GM23248 (cell line): ENCODE measurements around the gene MAP2K7. TPM values are rescaled to one million over a fixed set of nuclear protein-coding genes. Genes with fewer than 3 reads are reported as not detected.

ENCODE experiments used
- DNase-seq: peaks from one replicate; pipeline ENCODE4 v3.0.0-alpha.2; 2015
- H2AFZ ChIP-seq: fragments of 200-600 bp; sonication (generic); 2 replicates; pipeline ENCODE4 v1.6.1; 2016; ENCODE audit warnings: antibody characterized with exemption
- H3F3A ChIP-seq: fragments of 200-600 bp; sonication (generic); 2 replicates; pipeline ENCODE4 v1.6.1; 2016; ENCODE audit warnings: mild to moderate bottlenecking, antibody characterized with exemption, mixed run types; ENCODE audit not compliant: insufficient read depth
- H3K27ac ChIP-seq: fragments of 200-600 bp; sonication (generic); 2 replicates; pipeline ENCODE4 v1.5.1; 2016; ENCODE audit warnings: mild to moderate bottlenecking
- H3K27me3 ChIP-seq: fragments of 200-600 bp; sonication (generic); replicated peaks from 2 replicates; pipeline ENCODE4 v1.6.1; 2016; ENCODE audit warnings: mild to moderate bottlenecking; ENCODE audit not compliant: insufficient read depth
- H3K36me3 ChIP-seq: fragments of 200-600 bp; sonication (generic); 2 replicates; pipeline ENCODE4 v1.6.1; 2016; ENCODE audit warnings: low read depth, mild to moderate bottlenecking
- H3K4me1 ChIP-seq: fragments of 200-600 bp; sonication (generic); 2 replicates; pipeline ENCODE4 v1.6.1; 2016; ENCODE audit warnings: mild to moderate bottlenecking; ENCODE audit not compliant: insufficient read depth
- H3K4me2 ChIP-seq: fragments of 200-600 bp; sonication (generic); one replicate; pipeline ENCODE4 v1.6.1; 2016; ENCODE audit warnings: mild to moderate bottlenecking; ENCODE audit not compliant: unreplicated experiment
- H3K4me3 ChIP-seq: fragments of 200-600 bp; sonication (generic); 2 replicates; pipeline ENCODE4 v1.5.1; 2016; ENCODE audit warnings: mild to moderate bottlenecking
- H3K79me2 ChIP-seq: fragments of 200-600 bp; sonication (generic); 2 replicates; pipeline ENCODE4 v1.6.1; 2016; ENCODE audit warnings: mild to moderate bottlenecking; ENCODE audit not compliant: insufficient read depth
- H3K9ac ChIP-seq: fragments of 200-600 bp; sonication (generic); 2 replicates; pipeline ENCODE4 v1.6.1; 2016; ENCODE audit warnings: mild to moderate bottlenecking
- H3K9me2 ChIP-seq: fragments of 200-600 bp; sonication (generic); 2 replicates; pipeline ENCODE4 v1.6.1; 2016; ENCODE audit warnings: mixed run types, mild to moderate bottlenecking, moderate library complexity; ENCODE audit not compliant: insufficient read depth
- H3K9me3 ChIP-seq: fragments of 200-600 bp; sonication (generic); one replicate; pipeline ENCODE4 v1.6.1; 2017; ENCODE audit warnings: low read depth
- H4K20me1 ChIP-seq: fragments of 200-600 bp; sonication (generic); 2 replicates; pipeline ENCODE4 v1.6.0; 2016; ENCODE audit not compliant: insufficient read depth
- EZH2 ChIP-seq: fragments of 200-600 bp; sonication (generic); IDR thresholded peaks from 2 replicates; pipeline ENCODE4 v1.6.1; 2018; ENCODE audit warnings: antibody characterized with exemption, mild to moderate bottlenecking; ENCODE audit not compliant: insufficient read depth, poor library complexity, severe bottlenecking
- EZH2phosphoT487 ChIP-seq: fragments of 200-600 bp; sonication (generic); IDR thresholded peaks from 2 replicates; pipeline ENCODE4 v1.6.1; 2018; ENCODE audit warnings: antibody characterized with exemption, moderate library complexity, mild to moderate bottlenecking, low read depth; ENCODE audit not compliant: insufficient read depth
- whole genome bisulfite sequencing, 2 experiments: methylation state at CpG; one replicate each; pipeline ENCODE4 v1.1.6; 2015 to 2017; ENCODE audit warnings: low lambda C conversion rate in 2 of 2, low coverage in 1 of 2; ENCODE audit errors: missing lambda C conversion rate in 2 of 2; 5-methylcytosine and 5-hydroxymethylcytosine counted together
- in situ Hi-C: fragments of 300-500 bp; cut with MboI; formaldehyde crosslinking; loops from 2 replicates; pipeline ENCODE4 v1.15.0; 2020
- polyA plus RNA-seq: library from polyadenylated mRNA; unstranded; fragments of >200 nt; fragmentation: Nextera tagmentation; extraction: Ambion mirVana; gene quantifications from 2 replicates; pipeline ENCODE4 v1.2.1, GENCODE V29; 2016
- total RNA-seq: library from RNA; depleted of rRNA; stranded (reverse); fragments of >200 nt; shearing (Covaris generic); gene quantifications from 2 replicates; pipeline ENCODE4 v1.2.3, GENCODE V29; 2014

Gene MAP2K7
- total and polyA plus RNA-seq, 2 experiments from 2014 or later = 4.6 to 9.7 TPM

GRCh38 chr19:7918615-7919421 is 15.1 kb downstream of the MAP2K7 start:
- in situ Hi-C loops = no loop called here
- Histone ChIP-seq H3K27ac (no peak overlapping the region), H2AFZ (no peak overlapping the region), H3K4me3 (peak overlapping the region; percentile 77), H4K20me1 (no peaks in the 10 kb centered on the region), H3F3A (no peaks in the 10 kb centered on the region), H3K4me2 (peak overlapping the region; percentile 91), H3K4me1 (0 out of 2 replicates have a peak, but pooled peaks cover 8% of the 10 kb centered on the region), H3K27me3 (no peaks in the 10 kb centered on the region), H3K9ac (peak overlapping the region; percentile 79), H3K36me3 (no peaks in the 10 kb centered on the region), H3K79me2 (peaks cover 16% of the 10 kb centered on the region), H3K9me3 (no peaks in the 10 kb centered on the region), H3K9me2 (no peaks in the 10 kb centered on the region)
- 58 to 60% methylated on average over 40 to 42 of the region's 42 CpGs for WGBS, 2 experiments
- TF ChIP-seq EZH2phosphoT487 = no peak
- TF ChIP-seq EZH2 = no peak
- DNase-seq = no peak

- in situ Hi-C loops = no loop called here
Measured at GRCh38 chr19:7919610-7920518, 16.2 kb downstream of the MAP2K7 start, which contains the start of gene SNAPC2. Gene SNAPC2 (plus strand): TSS chr19:7920338. CDS start chr19:7920367, 29 bp downstream.

GRCh38 chr19:7920519-7921301 is 17.0 kb downstream of the MAP2K7 start:
- no peaks in the 10 kb centered on the region for H4K20me1 ChIP-seq
- H3K4me2 ChIP-seq = peak overlapping the region; percentile 95
- H3K4me3 ChIP-seq = peak overlapping the region; percentile 80
- H3K27ac ChIP-seq = peak overlapping the region; percentile 84
- H2AFZ ChIP-seq = peak overlapping the region; percentile 93
- no peaks in the 10 kb centered on the region for H3K27me3 ChIP-seq
- H3K9me3 ChIP-seq = no peaks in the 10 kb centered on the region
- peaks cover 16% of the 10 kb centered on the region for H3K79me2 ChIP-seq
- WGBS, 2 experiments = 1% methylated on average over 26 to 62 of the region's 62 CpGs
- H3K4me1 ChIP-seq = 0 out of 2 replicates have a peak, but pooled peaks cover 8% of the 10 kb centered on the region
- in situ Hi-C loops = no loop called here
- DNase-seq = peak; percentile 100
- no peak for TF ChIP-seq EZH2phosphoT487
- TF ChIP-seq EZH2 = no peak
- no peaks in the 10 kb centered on the region for H3K36me3 ChIP-seq
- H3K9me2 ChIP-seq = no peaks in the 10 kb centered on the region
- H3F3A ChIP-seq = no peaks in the 10 kb centered on the region
- H3K9ac ChIP-seq = peak overlapping the region; percentile 87

More at GRCh38 chr19:7919610-7920518, 16.2 kb downstream of the MAP2K7 start, which contains the start of gene SNAPC2:
- Histone ChIP-seq H4K20me1 (no peaks in the 10 kb centered on the region), H3K9me2 (no peaks in the 10 kb centered on the region), H3K9me3 (no peaks in the 10 kb centered on the region), H3K9ac (peak within 1 kb of the TSS; percentile 87), H2AFZ (peak within 1 kb of the TSS; percentile 93), H3K4me1 (0 out of 2 replicates have a peak, but pooled peaks cover 8% of the 10 kb centered on the region), H3F3A (no peaks in the 10 kb centered on the region), H3K36me3 (no peaks in the 10 kb centered on the region), H3K79me2 (peaks cover 16% of the 10 kb centered on the region), H3K4me2 (peak within 1 kb of the TSS; percentile 95), H3K4me3 (peak within 1 kb of the TSS; percentile 80), H3K27ac (peak within 1 kb of the TSS; percentile 84), H3K27me3 (no peaks in the 10 kb centered on the region)
- TF ChIP-seq EZH2 = no peak
- no peak for TF ChIP-seq EZH2phosphoT487
- DNase-seq = peak; percentile 98
- 8 to 9% methylated on average over 55 to 62 of the region's 62 CpGs for WGBS, 2 experiments
